Measurements from ENCODE around the gene TMEM203. TPM values are rescaled to one million over a fixed set of nuclear protein-coding genes. Genes with fewer than 3 reads are reported as not detected.

TMEM203 gene
- total RNA-seq, 4 donors from 2014 or later, result 19.9 to 29.7 (median 22.7) TPM

DNA sequence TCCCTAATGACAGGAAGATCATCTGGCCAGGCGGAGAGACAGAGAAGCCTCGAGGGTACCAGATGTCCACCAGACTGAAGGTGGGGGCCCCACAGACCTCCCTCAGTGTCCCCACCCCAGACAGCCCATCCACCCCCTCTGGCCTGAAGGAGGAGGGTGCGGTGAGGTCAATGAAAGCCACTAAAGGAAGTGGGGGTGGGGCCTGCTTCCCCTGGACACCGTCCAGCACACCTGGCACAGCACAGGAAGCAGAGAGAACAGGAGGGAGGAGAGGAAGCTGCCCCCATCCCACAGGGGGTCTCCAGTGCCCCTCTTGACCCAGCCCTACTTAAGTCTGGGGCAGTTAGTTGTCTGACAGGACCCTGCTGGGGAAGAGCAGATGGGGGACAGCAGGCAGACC, 46.8 kb downstream of the TMEM203 start:
- TF ChIP-seq, protein P1, sequence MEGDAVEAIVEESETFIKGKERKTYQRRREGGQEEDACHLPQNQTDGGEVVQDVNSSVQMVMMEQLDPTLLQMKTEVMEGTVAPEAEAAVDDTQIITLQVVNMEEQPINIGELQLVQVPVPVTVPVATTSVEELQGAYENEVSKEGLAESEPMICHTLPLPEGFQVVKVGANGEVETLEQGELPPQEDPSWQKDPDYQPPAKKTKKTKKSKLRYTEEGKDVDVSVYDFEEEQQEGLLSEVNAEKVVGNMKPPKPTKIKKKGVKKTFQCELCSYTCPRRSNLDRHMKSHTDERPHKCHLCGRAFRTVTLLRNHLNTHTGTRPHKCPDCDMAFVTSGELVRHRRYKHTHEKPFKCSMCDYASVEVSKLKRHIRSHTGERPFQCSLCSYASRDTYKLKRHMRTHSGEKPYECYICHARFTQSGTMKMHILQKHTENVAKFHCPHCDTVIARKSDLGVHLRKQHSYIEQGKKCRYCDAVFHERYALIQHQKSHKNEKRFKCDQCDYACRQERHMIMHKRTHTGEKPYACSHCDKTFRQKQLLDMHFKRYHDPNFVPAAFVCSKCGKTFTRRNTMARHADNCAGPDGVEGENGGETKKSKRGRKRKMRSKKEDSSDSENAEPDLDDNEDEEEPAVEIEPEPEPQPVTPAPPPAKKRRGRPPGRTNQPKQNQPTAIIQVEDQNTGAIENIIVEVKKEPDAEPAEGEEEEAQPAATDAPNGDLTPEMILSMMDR (IDR thresholded peaks at IDR 0.05; ENCODE audit: low read depth), result no peak

GRCh38 chr9:137157618-137158415, 47.6 kb downstream of the TMEM203 start:
- TF ChIP-seq, protein P1 (IDR thresholded peaks at IDR 0.05; ENCODE audit: low read depth), result no peak

GRCh38 chr9:137156567-137157375, 48.7 kb downstream of the TMEM203 start:
- TF ChIP-seq, protein P1 (IDR thresholded peaks at IDR 0.05; ENCODE audit: low read depth), result no peak

Small RNA genes lying within 50 kb of the gene (small RNA-seq; reads per million reads assigned to genes)
- not detected for gene MIR3621

Other genes starting within 250 kb of the TMEM203 start
- 10 to 100 TPM; 15.5 to 57.3 (median 26.8) TPM for gene PTGDS, start 228.1 kb downstream of the TMEM203 start, total RNA-seq
- gene LCNL1, start 222.7 kb downstream of the TMEM203 start, total RNA-seq, result not detected
- gene PAXX, start 213.2 kb downstream of the TMEM203 start, total RNA-seq, result 10 to 100 TPM in 3 of 4 donors, 1 to 10 TPM in 1; 5.1 to 30.6 (median 26.9) TPM
- 1 to 10 TPM in 2 of 4 donors, not detected in 2; 1.8 to 2.2 TPM for gene CLIC3, start 209.1 kb downstream of the TMEM203 start, total RNA-seq
- gene ABCA2, start 177.4 kb downstream of the TMEM203 start, total RNA-seq, result 10 to 100 TPM; 13.5 to 58.6 (median 19.3) TPM
- under 1 TPM in 2 of 4 donors, not detected in 2; 0.22 to 0.34 TPM for gene FUT7, start 173.6 kb downstream of the TMEM203 start, total RNA-seq
- gene NPDC1, start 159.5 kb downstream of the TMEM203 start, total RNA-seq, result 10 to 100 TPM; 17.5 to 61.6 (median 29.8) TPM
- not detected for gene ENTPD2, start 151.6 kb downstream of the TMEM203 start, total RNA-seq
- under 1 TPM in 3 of 4 donors, not detected in 1; 0.19 to 0.66 (median 0.51) TPM for gene SAPCD2, start 135.1 kb downstream of the TMEM203 start, total RNA-seq
- gene UAP1L1, start 128.1 kb downstream of the TMEM203 start, total RNA-seq, result 10 to 100 TPM in 3 of 4 donors, 1 to 10 TPM in 1; 6.7 to 14.8 (median 11.2) TPM
- gene MAN1B1, start 118.7 kb downstream of the TMEM203 start, total RNA-seq, result 10 to 100 TPM; 19.1 to 61.9 (median 47.8) TPM
- gene DPP7, start 90.9 kb downstream of the TMEM203 start, total RNA-seq, result 100 to 1,000 TPM in 3 of 4 donors, 10 to 100 TPM in 1; 57.4 to 135 (median 117) TPM
- gene GRIN1, start 66.5 kb downstream of the TMEM203 start, total RNA-seq, result not detected
- gene LRRC26, start 35.6 kb downstream of the TMEM203 start, total RNA-seq, result not detected
- not detected for gene TMEM210, start 33.6 kb downstream of the TMEM203 start, total RNA-seq
- 10 to 100 TPM; 11.6 to 53.1 (median 22.6) TPM for gene ANAPC2, start 17.1 kb downstream of the TMEM203 start, total RNA-seq
- gene SSNA1, start 17.0 kb downstream of the TMEM203 start, total RNA-seq, result 10 to 100 TPM; 26.7 to 69.3 (median 55.8) TPM
- 10 to 100 TPM in 1 of 4 donors, 1 to 10 TPM in 3; 1.8 to 10.5 (median 4.9) TPM for gene TPRN, start 4.9 kb downstream of the TMEM203 start, total RNA-seq
- 1 to 10 TPM; 2.6 to 6.2 (median 3.7) TPM for gene NDOR1, start 52 bp upstream of the TMEM203 start, total RNA-seq
- 1 to 10 TPM in 2 of 4 donors, under 1 TPM in 1, not detected in 1; 0.88 to 2.4 (median 1.9) TPM for gene RNF208, start 16.6 kb upstream of the TMEM203 start, total RNA-seq
- under 1 TPM in 1 of 4 donors, not detected in 3; 0.34 TPM for gene CYSRT1, start 19.5 kb upstream of the TMEM203 start, total RNA-seq
- not detected for gene RNF224, start 21.9 kb upstream of the TMEM203 start, total RNA-seq
- not detected for gene SLC34A3, start 25.3 kb upstream of the TMEM203 start, total RNA-seq
- 100 to 1,000 TPM in 2 of 4 donors, 10 to 100 TPM in 2; 92.0 to 213 (median 150) TPM for gene TUBB4B, start 35.6 kb upstream of the TMEM203 start, total RNA-seq
- gene STPG3, start 45.6 kb upstream of the TMEM203 start, total RNA-seq, result not detected
- gene NELFB, start 49.7 kb upstream of the TMEM203 start, total RNA-seq, result 10 to 100 TPM; 19.4 to 37.0 (median 30.8) TPM
- gene TOR4A, start 72.1 kb upstream of the TMEM203 start, total RNA-seq, result 1 to 10 TPM; 3.3 to 9.0 (median 6.6) TPM
- gene NRARP, start 96.6 kb upstream of the TMEM203 start, total RNA-seq, result 10 to 100 TPM in 1 of 4 donors, 1 to 10 TPM in 2, under 1 TPM in 1; 0.51 to 11.5 (median 2.9) TPM
- 10 to 100 TPM in 2 of 4 donors, 1 to 10 TPM in 2; 7.5 to 44.6 (median 10.5) TPM for gene EXD3, start 217.5 kb upstream of the TMEM203 start, total RNA-seq
- 1 to 10 TPM; 1.4 to 5.3 (median 2.4) TPM for gene NOXA1, start 217.7 kb upstream of the TMEM203 start, total RNA-seq
- gene ENTPD8, start 235.7 kb upstream of the TMEM203 start, total RNA-seq, result not detected